Activated B cell treated with CpG ODN at 0.5 μM for 24 hours (primary cell): ENCODE measurements around the gene GPRC6A. TPM values are rescaled to one million over a fixed set of nuclear protein-coding genes. Genes with fewer than 3 reads are reported as not detected.

Experiments
- ATAC-seq: fragments of 200-7000 bp; cut with Tn5 transposase; one replicate; pipeline ENCODE4 v1.10.0; 2021; ENCODE audit warnings: low read depth, mild to moderate bottlenecking, moderate library complexity
- CTCF ChIA-PET: fragments of 350-600 bp; sonication (Branson Sonifier 250); formaldehyde crosslinking; loops from one replicate; lab custom pipeline; 2021; ENCODE audit warnings: antibody characterized with exemption; lab: Charles Lee
- POLR2A ChIA-PET: fragments of 350-600 bp; sonication (Branson Sonifier 250); formaldehyde crosslinking; loops from one replicate; lab custom pipeline; 2021; ENCODE audit warnings: antibody characterized with exemption; lab: Charles Lee
- DNase-seq: peaks from one replicate; pipeline ENCODE4 v3.0.0; 2022
- H3K27ac Mint-ChIP-seq: one replicate; pipeline ENCODE4 v1.8.0; 2020; ENCODE audit warnings: mixed read lengths
- H3K27me3 Mint-ChIP-seq: one replicate; pipeline ENCODE4 v1.8.0; 2021; ENCODE audit warnings: mixed read lengths
- H3K36me3 Mint-ChIP-seq: one replicate; pipeline ENCODE4 v1.8.0; 2021; ENCODE audit warnings: low read depth, mixed read lengths
- H3K4me1 Mint-ChIP-seq: one replicate; pipeline ENCODE4 v1.8.0; 2021; ENCODE audit warnings: mixed read lengths
- H3K4me3 Mint-ChIP-seq: one replicate; pipeline ENCODE4 v1.8.0; 2020; ENCODE audit warnings: mild to moderate bottlenecking, mixed read lengths
- H3K9me3 Mint-ChIP-seq: one replicate; pipeline ENCODE4 v1.8.0; 2020; ENCODE audit warnings: mixed read lengths
- intact Hi-C: fragments of 100-400 bp; cut with micrococcal nuclease; formaldehyde crosslinking; loops from one replicate; pipeline ENCODE4 v1.15.1; 2024
- total RNA-seq: library from RNA; stranded (reverse); gene quantifications from 2 replicates; pipeline ENCODE4 v1.2.3, GENCODE V29; 2022
- TF ChIP-seq, protein P1 (sequence below): fragments of 200-600 bp; IDR thresholded peaks from one replicate; pipeline ENCODE4 v1.8.0; 2022; ENCODE audit warnings: antibody characterized with exemption, mild to moderate bottlenecking

The GPRC6A gene
- total RNA-seq, 1 donor from 2014 or later: not detected

DNA sequence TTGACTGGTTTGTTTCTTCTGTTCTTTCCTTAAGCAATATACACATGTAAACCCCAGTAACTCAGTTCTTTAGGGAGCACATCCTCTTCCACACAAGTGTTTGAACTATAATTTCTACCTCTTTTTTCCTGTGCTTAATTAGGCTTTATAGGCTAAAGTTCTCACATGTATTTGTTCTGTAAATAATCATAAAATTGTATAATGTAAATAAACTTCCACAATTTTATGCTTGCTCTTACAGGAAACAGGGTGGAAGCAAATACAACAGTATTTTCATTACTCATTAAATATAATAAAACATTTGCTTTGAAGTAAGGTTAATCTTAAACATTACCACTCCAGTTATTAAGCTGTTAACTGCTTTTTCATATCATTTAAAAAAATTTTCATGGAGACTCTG, 26.9 kb downstream of the GPRC6A start:
- Mint-ChIP-seq H3K4me1 (no peaks in the 10 kb centered on the region), H3K27ac (no peak overlapping the region), H3K36me3 (no peaks in the 10 kb centered on the region), H3K9me3 (peaks cover 3% of the 10 kb centered on the region), H3K4me3 (no peak overlapping the region), H3K27me3 (peaks cover 12% of the 10 kb centered on the region)
- ChIA-PET POLR2A (no interaction called here), CTCF (no interaction called here)
- intact Hi-C loops: no loop called here
- no peak for ATAC-seq
- TF ChIP-seq, protein P1, sequence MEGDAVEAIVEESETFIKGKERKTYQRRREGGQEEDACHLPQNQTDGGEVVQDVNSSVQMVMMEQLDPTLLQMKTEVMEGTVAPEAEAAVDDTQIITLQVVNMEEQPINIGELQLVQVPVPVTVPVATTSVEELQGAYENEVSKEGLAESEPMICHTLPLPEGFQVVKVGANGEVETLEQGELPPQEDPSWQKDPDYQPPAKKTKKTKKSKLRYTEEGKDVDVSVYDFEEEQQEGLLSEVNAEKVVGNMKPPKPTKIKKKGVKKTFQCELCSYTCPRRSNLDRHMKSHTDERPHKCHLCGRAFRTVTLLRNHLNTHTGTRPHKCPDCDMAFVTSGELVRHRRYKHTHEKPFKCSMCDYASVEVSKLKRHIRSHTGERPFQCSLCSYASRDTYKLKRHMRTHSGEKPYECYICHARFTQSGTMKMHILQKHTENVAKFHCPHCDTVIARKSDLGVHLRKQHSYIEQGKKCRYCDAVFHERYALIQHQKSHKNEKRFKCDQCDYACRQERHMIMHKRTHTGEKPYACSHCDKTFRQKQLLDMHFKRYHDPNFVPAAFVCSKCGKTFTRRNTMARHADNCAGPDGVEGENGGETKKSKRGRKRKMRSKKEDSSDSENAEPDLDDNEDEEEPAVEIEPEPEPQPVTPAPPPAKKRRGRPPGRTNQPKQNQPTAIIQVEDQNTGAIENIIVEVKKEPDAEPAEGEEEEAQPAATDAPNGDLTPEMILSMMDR: no peak
- DNase-seq: no peak

DNA sequence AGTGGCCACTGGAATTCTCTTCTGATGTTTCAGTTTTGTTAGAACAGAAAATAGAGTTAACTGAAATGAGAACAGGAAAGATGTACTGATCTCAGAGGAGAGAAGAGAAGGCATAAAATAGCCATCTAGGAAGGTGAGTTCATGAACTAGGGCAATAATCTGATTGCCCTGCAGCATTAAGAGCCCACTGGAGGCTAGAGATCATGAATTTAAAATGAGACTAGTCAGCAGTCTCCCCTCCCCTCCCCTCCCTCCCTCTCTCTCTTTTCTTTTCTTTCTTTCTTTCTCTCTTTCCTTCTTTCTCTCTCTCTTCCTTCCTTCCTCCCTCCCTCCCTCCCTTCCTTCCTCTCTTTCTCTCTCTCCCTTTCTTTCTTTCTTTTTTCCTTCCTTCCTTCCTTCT, 28.9 kb downstream of the GPRC6A start:
- intact Hi-C loops: no loop called here
- CTCF ChIA-PET: no interaction called here

DNA sequence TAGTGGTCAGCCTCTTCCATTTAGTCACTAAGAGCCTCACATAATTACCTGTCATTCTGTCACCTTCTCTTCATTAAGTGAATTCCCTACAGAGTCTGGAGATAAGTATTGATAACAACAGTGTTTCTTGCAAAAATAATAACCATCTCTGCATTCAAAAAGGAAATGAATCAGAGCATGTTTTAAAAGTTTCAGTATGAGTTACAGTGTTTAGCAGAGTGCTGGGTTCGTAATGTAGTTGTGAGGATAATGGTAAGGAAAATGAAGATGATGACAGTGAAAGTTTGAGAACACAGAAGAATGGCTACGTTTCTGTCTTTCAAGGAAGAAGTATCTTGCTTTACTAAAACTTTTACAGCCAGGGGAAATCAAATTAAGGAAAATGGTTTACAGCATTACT, 31.3 kb downstream of the GPRC6A start:
- peaks cover 3% of the 10 kb centered on the region for H3K9me3 Mint-ChIP-seq
- ATAC-seq: no peak
- POLR2A ChIA-PET: no interaction called here
- TF ChIP-seq, protein P1: no peak
- peaks cover 4% of the 10 kb centered on the region for H3K27me3 Mint-ChIP-seq
- intact Hi-C loops: no loop called here
- H3K4me3 Mint-ChIP-seq: no peak overlapping the region
- no peak overlapping the region for H3K27ac Mint-ChIP-seq
- no peaks in the 10 kb centered on the region for H3K36me3 Mint-ChIP-seq
- CTCF ChIA-PET: no interaction called here
- H3K4me1 Mint-ChIP-seq: no peaks in the 10 kb centered on the region
- no peak for DNase-seq

More for the DNA sequence above, 28.9 kb downstream of the GPRC6A start:
- TF ChIP-seq, protein P1: no peak
- no peaks in the 10 kb centered on the region for H3K36me3 Mint-ChIP-seq
- ATAC-seq (no peak), DNase-seq (no peak)
- peaks cover 3% of the 10 kb centered on the region for H3K9me3 Mint-ChIP-seq
- no peak overlapping the region for H3K27ac Mint-ChIP-seq
- POLR2A ChIA-PET: no interaction called here
- H3K27me3 Mint-ChIP-seq: peaks cover 8% of the 10 kb centered on the region
- H3K4me3 Mint-ChIP-seq: no peak overlapping the region
- no peaks in the 10 kb centered on the region for H3K4me1 Mint-ChIP-seq

DNA sequence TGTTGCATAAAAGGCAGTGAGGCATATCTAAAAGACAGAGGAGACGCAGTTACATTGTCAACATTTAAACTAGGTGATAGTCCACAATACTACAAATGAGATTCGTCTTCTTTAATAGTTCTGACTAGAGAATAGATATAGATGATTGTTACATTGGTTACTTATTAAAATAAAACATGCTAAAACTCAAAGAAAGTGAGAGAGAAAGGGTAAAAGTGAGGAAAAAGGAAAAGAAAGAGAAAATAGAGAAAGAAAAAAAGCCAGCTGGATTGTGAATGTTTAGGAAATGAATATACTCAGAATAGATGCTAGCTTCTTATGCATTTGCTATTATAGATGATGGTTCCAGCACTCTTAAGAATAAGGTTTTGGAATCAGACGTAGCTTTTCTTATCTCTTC, 35.7 kb downstream of the GPRC6A start:
- DNase-seq (no peak), ATAC-seq (no peak)
- intact Hi-C loops: no loop called here
- H3K4me1 Mint-ChIP-seq: no peaks in the 10 kb centered on the region
- no peak overlapping the region for H3K4me3 Mint-ChIP-seq
- ChIA-PET CTCF (no interaction called here), POLR2A (no interaction called here)
- TF ChIP-seq, protein P1: no peak
- H3K9me3 Mint-ChIP-seq: peaks cover 3% of the 10 kb centered on the region
- H3K27ac Mint-ChIP-seq: no peak overlapping the region
- peaks cover 4% of the 10 kb centered on the region for H3K27me3 Mint-ChIP-seq
- no peaks in the 10 kb centered on the region for H3K36me3 Mint-ChIP-seq

DNA sequence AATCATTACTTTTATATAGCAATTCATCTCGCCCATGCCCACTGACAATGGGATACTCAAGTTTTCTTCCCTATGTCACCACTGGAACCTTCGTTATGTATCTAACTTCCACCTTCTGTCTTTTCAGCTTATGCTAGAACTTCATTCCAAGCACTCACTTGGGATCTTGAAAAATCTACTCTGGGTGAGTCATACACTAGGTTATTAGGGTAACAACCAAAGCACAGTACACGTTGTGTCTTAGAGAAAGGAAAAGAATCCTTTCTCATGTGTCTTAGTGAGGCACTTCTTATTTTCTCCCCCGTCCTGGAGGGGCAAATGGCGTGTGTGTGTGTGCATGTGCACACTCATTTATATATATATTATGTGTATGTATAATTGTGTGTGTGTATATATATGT, 45.0 kb downstream of the GPRC6A start:
- H3K4me1 Mint-ChIP-seq: no peaks in the 10 kb centered on the region
- H3K36me3 Mint-ChIP-seq: no peaks in the 10 kb centered on the region
- ChIA-PET POLR2A (no interaction called here), CTCF (no interaction called here)
- H3K27ac Mint-ChIP-seq: no peak overlapping the region
- ATAC-seq (no peak), DNase-seq (no peak)
- H3K4me3 Mint-ChIP-seq: no peak overlapping the region
- intact Hi-C loops: no loop called here
- H3K9me3 Mint-ChIP-seq: no peaks in the 10 kb centered on the region
- TF ChIP-seq, protein P1: no peak
- H3K27me3 Mint-ChIP-seq: peaks cover 18% of the 10 kb centered on the region
